ENCODE results near the gene SMAD7. TPM values are rescaled to one million over a fixed set of nuclear protein-coding genes. Genes with fewer than 3 reads are reported as not detected.
A peak's percentile ranks its signal among the peaks of the same experiment; 100 is the strongest.

The SMAD7 gene
- total and polyA plus RNA-seq, 4 donors: 27.3 to 98.8 (median 44.2) TPM

DNA sequence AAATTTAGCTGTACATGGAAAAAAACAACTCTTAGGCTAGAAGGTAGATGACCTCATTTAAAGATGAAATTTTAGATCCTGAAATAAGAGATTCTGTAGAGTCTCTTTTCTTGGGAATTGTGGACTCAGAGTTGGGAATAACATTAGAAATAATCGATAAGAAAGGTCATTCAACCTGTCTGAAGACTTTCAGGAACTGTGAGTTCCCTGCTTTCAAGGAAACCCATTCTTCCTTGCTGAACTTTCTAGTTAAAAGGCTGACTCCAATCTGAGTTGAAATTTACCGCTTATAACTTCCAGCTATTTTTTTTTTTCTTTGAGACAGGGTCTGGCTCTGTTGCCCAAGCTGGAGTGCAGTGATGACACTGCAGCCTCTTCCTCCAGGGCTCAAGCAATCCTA is 16.8 kb upstream of the SMAD7 start:
- no peak for ATAC-seq (ENCODE audit: low FRiP score)
- no peaks in the 10 kb centered on the region for H3K27me3 ChIP-seq (ENCODE audit: control insufficient read depth in 1 of 2, insufficient read depth in 2 of 2, low read length in 1 of 2)
- 92% methylated on average over 2 of the region's 2 CpGs for WGBS, 2 donors

DNA sequence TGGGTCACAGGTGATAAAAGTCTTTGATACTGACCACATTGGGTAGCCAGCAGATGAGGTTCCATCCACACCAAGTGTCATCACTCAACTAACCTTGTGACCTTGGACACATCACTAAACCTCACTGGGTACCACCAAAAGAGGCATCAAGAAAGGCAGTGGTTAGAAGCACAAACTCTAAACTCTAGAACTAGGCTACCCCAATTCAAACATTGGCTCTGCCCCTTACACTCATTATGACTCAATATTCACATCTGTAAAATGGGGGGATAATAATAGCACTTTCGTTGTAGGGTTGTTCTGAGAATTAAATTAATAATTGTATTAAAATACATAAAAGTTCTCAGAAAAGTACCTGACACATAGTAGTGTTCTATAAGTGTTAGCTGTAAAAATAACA is 15.8 kb upstream of the SMAD7 start:
- Histone ChIP-seq H3K4me1 (ENCODE audit: control insufficient read depth in 1 of 2, insufficient read depth in 2 of 2, low read length in 2 of 2) (no peaks in the 10 kb centered on the region), H3K36me3 (ENCODE audit: control insufficient read depth in 1 of 2, insufficient read depth in 2 of 2, low read length in 1 of 2) (no peaks in the 10 kb centered on the region), H3K27ac (ENCODE audit: low read depth in 1 of 2, low read length in 2 of 2) (no peak overlapping the region), H3K27me3 (ENCODE audit: control insufficient read depth in 1 of 2, insufficient read depth in 2 of 2, low read length in 1 of 2) (no peaks in the 10 kb centered on the region), H3K4me3 (ENCODE audit: low read length in 2 of 2) (no peak overlapping the region), H3K9me3 (ENCODE audit: control insufficient read depth, low read length) (no peaks in the 10 kb centered on the region)
- 88 to 95% methylated on average over 1 of the region's 1 CpG for WGBS, 2 donors
- no peak for DNase-seq
- intact Hi-C loops (cut with DNase I): no loop called here
- ATAC-seq (ENCODE audit: low FRiP score): no peak

More for the DNA sequence above, 16.8 kb upstream of the SMAD7 start:
- no peak overlapping the region for H3K27ac ChIP-seq (ENCODE audit: low read depth in 1 of 2, low read length in 2 of 2)
- H3K4me3 ChIP-seq (ENCODE audit: low read length in 2 of 2): no peak overlapping the region
- intact Hi-C loops (cut with DNase I): no loop called here
- H3K4me1 ChIP-seq (ENCODE audit: control insufficient read depth in 1 of 2, insufficient read depth in 2 of 2, low read length in 2 of 2): no peaks in the 10 kb centered on the region
- no peaks in the 10 kb centered on the region for H3K9me3 ChIP-seq (ENCODE audit: control insufficient read depth, low read length)
- DNase-seq: no peak
- no peaks in the 10 kb centered on the region for H3K36me3 ChIP-seq (ENCODE audit: control insufficient read depth in 1 of 2, insufficient read depth in 2 of 2, low read length in 1 of 2)

- Histone ChIP-seq H3K36me3 (ENCODE audit: control insufficient read depth in 1 of 2, insufficient read depth in 2 of 2, low read length in 1 of 2) (no peaks in the 10 kb centered on the region), H3K4me3 (ENCODE audit: low read length in 2 of 2) (no peak overlapping the region), H3K9me3 (ENCODE audit: control insufficient read depth, low read length) (no peaks in the 10 kb centered on the region), H3K27me3 (ENCODE audit: control insufficient read depth in 1 of 2, insufficient read depth in 2 of 2, low read length in 1 of 2) (no peaks in the 10 kb centered on the region), H3K27ac (ENCODE audit: low read depth in 1 of 2, low read length in 2 of 2) (no peak overlapping the region), H3K4me1 (ENCODE audit: control insufficient read depth in 1 of 2, insufficient read depth in 2 of 2, low read length in 2 of 2) (no peaks in the 10 kb centered on the region)
- DNase-seq (no peak), ATAC-seq (ENCODE audit: low FRiP score) (peak; percentile 51)
- intact Hi-C loops (cut with DNase I): no loop called here
- WGBS, 2 donors: 52 to 64% methylated on average over 10 of the region's 10 CpGs
These were observed 13.1 kb upstream of the SMAD7 start for GRCh38 chr18:48963586-48964470.

- Histone ChIP-seq H3K36me3 (ENCODE audit: control insufficient read depth in 1 of 2, insufficient read depth in 2 of 2, low read length in 1 of 2) (no peaks in the 10 kb centered on the region), H3K4me3 (ENCODE audit: low read length in 2 of 2) (no peak overlapping the region), H3K27me3 (ENCODE audit: control insufficient read depth in 1 of 2, insufficient read depth in 2 of 2, low read length in 1 of 2) (no peaks in the 10 kb centered on the region), H3K27ac (ENCODE audit: low read depth in 1 of 2, low read length in 2 of 2) (no peak overlapping the region), H3K4me1 (ENCODE audit: control insufficient read depth in 1 of 2, insufficient read depth in 2 of 2, low read length in 2 of 2) (no peaks in the 10 kb centered on the region), H3K9me3 (ENCODE audit: control insufficient read depth, low read length) (no peaks in the 10 kb centered on the region)
- intact Hi-C loops (cut with DNase I): no loop called here
- 92 to 97% methylated on average over 3 of the region's 3 CpGs for WGBS, 2 donors
- DNase-seq: no peak
- ATAC-seq (ENCODE audit: low FRiP score): peak; percentile 34
These were observed 12.3 kb upstream of the SMAD7 start for GRCh38 chr18:48962994-48963561.

DNA sequence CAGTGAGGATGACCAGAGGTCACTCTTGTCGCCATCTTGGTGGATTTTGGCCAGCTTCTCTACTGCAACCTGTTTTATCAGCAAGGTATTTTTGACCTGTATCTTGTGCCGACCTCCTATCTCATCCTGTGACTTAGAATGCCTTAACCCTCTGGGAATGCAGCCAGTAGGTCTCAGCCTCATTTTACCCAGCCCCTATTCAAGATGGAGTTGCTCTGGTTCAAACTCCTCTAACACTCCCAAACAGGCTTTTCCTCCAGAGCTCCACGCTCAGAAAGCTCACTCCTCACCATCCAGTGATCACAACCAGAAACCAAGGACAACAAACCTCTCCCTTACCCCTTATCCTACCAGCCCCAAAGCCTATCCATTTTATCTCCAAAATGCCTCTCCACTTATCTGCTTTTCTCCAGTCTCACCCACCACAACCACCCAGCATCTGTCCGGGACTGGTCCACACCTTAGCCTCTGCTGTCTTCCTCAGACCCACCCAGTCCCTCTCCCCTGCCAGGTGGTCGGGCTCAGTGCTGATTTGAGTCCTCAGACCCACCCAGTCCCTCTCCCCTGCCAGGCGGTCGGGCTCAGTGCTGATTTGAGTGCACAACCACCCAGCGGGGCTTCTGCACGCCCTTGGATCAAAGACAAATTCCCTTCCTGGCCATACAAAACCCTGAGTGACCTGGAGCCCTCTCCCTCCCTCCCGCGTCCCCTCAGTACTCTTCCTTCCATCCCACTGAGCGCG is 11.7 kb upstream of the SMAD7 start:
- DNase-seq (no peak), ATAC-seq (ENCODE audit: low FRiP score) (peak; percentile 19)
- no peak overlapping the region for H3K4me3 ChIP-seq (ENCODE audit: low read length in 2 of 2)
- H3K36me3 ChIP-seq (ENCODE audit: control insufficient read depth in 1 of 2, insufficient read depth in 2 of 2, low read length in 1 of 2): no peaks in the 10 kb centered on the region
- no peaks in the 10 kb centered on the region for H3K9me3 ChIP-seq (ENCODE audit: control insufficient read depth, low read length)
- WGBS, 2 donors: 88 to 94% methylated on average over 13 of the region's 13 CpGs
- H3K27me3 ChIP-seq (ENCODE audit: control insufficient read depth in 1 of 2, insufficient read depth in 2 of 2, low read length in 1 of 2): no peaks in the 10 kb centered on the region
- intact Hi-C loops (cut with DNase I): no loop called here
- H3K27ac ChIP-seq (ENCODE audit: low read depth in 1 of 2, low read length in 2 of 2): no peak overlapping the region
- H3K4me1 ChIP-seq (ENCODE audit: control insufficient read depth in 1 of 2, insufficient read depth in 2 of 2, low read length in 2 of 2): no peaks in the 10 kb centered on the region

DNA sequence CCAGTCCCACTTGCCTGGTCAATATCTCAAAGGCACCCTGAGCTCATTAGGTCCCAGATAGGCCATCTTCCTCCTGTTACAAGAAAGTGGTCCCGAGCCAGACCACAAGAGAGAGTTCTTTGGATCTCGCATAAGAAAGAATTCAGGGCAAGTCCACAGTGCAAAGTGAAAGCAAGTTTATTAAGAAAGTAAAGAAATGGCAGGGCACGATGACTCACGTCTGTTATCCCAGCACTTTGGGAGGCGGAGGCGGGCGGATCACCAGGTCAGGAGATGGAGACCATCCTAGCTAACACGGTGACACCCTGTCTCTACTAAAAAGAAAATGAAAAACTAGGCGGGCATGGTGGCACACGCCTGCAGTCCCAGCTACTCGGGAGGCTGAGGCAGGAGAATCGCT is 10.8 kb upstream of the SMAD7 start:
- intact Hi-C loops (cut with DNase I): no loop called here
- Histone ChIP-seq H3K27me3 (ENCODE audit: control insufficient read depth in 1 of 2, insufficient read depth in 2 of 2, low read length in 1 of 2) (no peaks in the 10 kb centered on the region), H3K9me3 (ENCODE audit: control insufficient read depth, low read length) (no peaks in the 10 kb centered on the region), H3K27ac (ENCODE audit: low read depth in 1 of 2, low read length in 2 of 2) (no peak overlapping the region), H3K36me3 (ENCODE audit: control insufficient read depth in 1 of 2, insufficient read depth in 2 of 2, low read length in 1 of 2) (no peaks in the 10 kb centered on the region), H3K4me1 (ENCODE audit: control insufficient read depth in 1 of 2, insufficient read depth in 2 of 2, low read length in 2 of 2) (peaks cover 2 to 3% of the 10 kb centered on the region in 2 donors), H3K4me3 (ENCODE audit: low read length in 2 of 2) (no peak overlapping the region)
- 90 to 91% methylated on average over 12 of the region's 12 CpGs for WGBS, 2 donors
- ATAC-seq (ENCODE audit: low FRiP score) (no peak), DNase-seq (no peak)

- WGBS, 2 donors: 83 to 90% methylated on average over 17 of the region's 17 CpGs
- Histone ChIP-seq H3K9me3 (ENCODE audit: control insufficient read depth, low read length) (no peaks in the 10 kb centered on the region), H3K36me3 (ENCODE audit: control insufficient read depth in 1 of 2, insufficient read depth in 2 of 2, low read length in 1 of 2) (no peaks in the 10 kb centered on the region), H3K4me3 (ENCODE audit: low read length in 2 of 2) (no peak overlapping the region), H3K27ac (ENCODE audit: low read depth in 1 of 2, low read length in 2 of 2) (no peak overlapping the region), H3K4me1 (ENCODE audit: control insufficient read depth in 1 of 2, insufficient read depth in 2 of 2, low read length in 2 of 2) (peaks cover 6 to 7% of the 10 kb centered on the region in 2 donors), H3K27me3 (ENCODE audit: control insufficient read depth in 1 of 2, insufficient read depth in 2 of 2, low read length in 1 of 2) (no peaks in the 10 kb centered on the region)
- intact Hi-C loops (cut with DNase I): loop anchor here in 1 of 2 donors (10.0 kb wide), 1 partner anchor 455 kb away; no protein-coding TSS in a partner anchor
- ATAC-seq (ENCODE audit: low FRiP score): no peak
- DNase-seq: no peak
These were observed 9.5 kb upstream of the SMAD7 start for GRCh38 chr18:48959921-48960920.

GRCh38 chr18:48959551-48959920 is 8.8 kb upstream of the SMAD7 start:
- ATAC-seq (ENCODE audit: low FRiP score) (no peak), DNase-seq (no peak)
- Histone ChIP-seq H3K36me3 (ENCODE audit: control insufficient read depth in 1 of 2, insufficient read depth in 2 of 2, low read length in 1 of 2) (no peaks in the 10 kb centered on the region), H3K4me1 (ENCODE audit: control insufficient read depth in 1 of 2, insufficient read depth in 2 of 2, low read length in 2 of 2) (peaks cover 7 to 11% of the 10 kb centered on the region in 2 donors), H3K4me3 (ENCODE audit: low read length in 2 of 2) (no peak overlapping the region), H3K27me3 (ENCODE audit: control insufficient read depth in 1 of 2, insufficient read depth in 2 of 2, low read length in 1 of 2) (no peaks in the 10 kb centered on the region), H3K9me3 (ENCODE audit: control insufficient read depth, low read length) (no peaks in the 10 kb centered on the region), H3K27ac (ENCODE audit: low read depth in 1 of 2, low read length in 2 of 2) (no peak overlapping the region)
- intact Hi-C loops (cut with DNase I): loop anchor here in 1 of 2 donors (10.0 kb wide), 1 partner anchor 455 kb away; no protein-coding TSS in a partner anchor
- WGBS, 2 donors: 84 to 88% methylated on average over 7 of the region's 7 CpGs
